ENCODE data around the gene UGP2. TPM values are rescaled to one million over a fixed set of nuclear protein-coding genes. Genes with fewer than 3 reads are reported as not detected.

UGP2 gene
- polyA plus RNA-seq, 3 donors from 2014 or later = 132 to 263 (median 151) TPM

DNA sequence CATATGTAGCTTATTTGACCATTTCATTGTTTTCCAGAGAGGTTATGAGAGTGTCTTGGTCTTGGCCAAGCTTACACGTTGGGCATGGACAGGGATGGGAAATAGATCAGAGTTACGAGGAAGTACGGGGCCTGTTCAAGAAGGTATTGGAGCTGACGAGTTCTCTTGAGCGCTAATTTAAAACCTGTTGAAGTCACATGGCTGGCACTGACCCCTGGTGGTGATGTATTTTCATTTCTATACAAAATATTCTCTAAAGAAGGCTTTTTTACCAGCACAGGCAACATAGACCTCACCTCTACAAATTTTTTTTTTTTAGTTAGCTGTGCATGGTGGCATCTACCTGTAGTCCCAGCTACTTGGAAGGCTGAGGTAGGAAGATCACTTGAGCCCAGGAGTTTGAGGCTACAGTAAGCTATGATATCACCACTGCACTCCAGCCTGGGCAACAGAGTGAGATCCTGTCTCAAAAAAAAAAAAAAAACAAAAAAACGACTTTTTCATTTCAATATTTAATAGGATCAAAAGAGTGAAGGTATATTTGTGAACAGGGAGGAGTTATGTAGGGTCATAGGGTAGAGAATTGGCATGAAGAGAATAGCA is 19.6 kb downstream of the UGP2 start:
- Mint-ChIP-seq H3K4me3 (no peak overlapping the region), H3K36me3 (peaks cover 4 to 12% (median 8%) of the 10 kb centered on the region in 3 donors), H3K9me3 (no peaks in the 10 kb centered on the region), H3K27me3 (ENCODE audit: low read depth in 3 of 3) (peaks cover 0 to 1% (median 0%) of the 10 kb centered on the region in 3 donors), H3K27ac (peak overlapping the region in 4 of 6 donors; percentile 20 to 79 (median 32)), H3K4me1 (peaks cover 24 to 38% of the 10 kb centered on the region in 2 donors)
- peak; percentile 51 to 60 (median 59) for DNase-seq

GRCh38 chr2:63862806-63863205 is 21.1 kb downstream of the UGP2 start:
- no peak overlapping the region for H3K4me3 Mint-ChIP-seq
- peaks cover 0 to 2% (median 0%) of the 10 kb centered on the region in 3 donors for H3K27me3 Mint-ChIP-seq (ENCODE audit: low read depth in 3 of 3)
- DNase-seq = no peak
- H3K36me3 Mint-ChIP-seq = peaks cover 4 to 12% (median 8%) of the 10 kb centered on the region in 3 donors
- H3K27ac Mint-ChIP-seq = peak overlapping the region in 2 of 6 donors; percentile 12 to 31
- no peaks in the 10 kb centered on the region for H3K9me3 Mint-ChIP-seq
- H3K4me1 Mint-ChIP-seq = peaks cover 19 to 37% of the 10 kb centered on the region in 2 donors

- Mint-ChIP-seq H3K4me1 (peaks cover 16 to 31% of the 10 kb centered on the region in 2 donors), H3K36me3 (peaks cover 3 to 12% (median 4%) of the 10 kb centered on the region in 3 donors), H3K9me3 (no peaks in the 10 kb centered on the region), H3K27me3 (ENCODE audit: low read depth in 3 of 3) (peaks cover 0 to 2% (median 0%) of the 10 kb centered on the region in 3 donors), H3K4me3 (no peak overlapping the region), H3K27ac (peak overlapping the region in 3 of 6 donors; percentile 31 to 85 (median 65))
- DNase-seq = no peak
These were observed 22.0 kb downstream of the UGP2 start for GRCh38 chr2:63863707-63864106.

- no peaks in the 10 kb centered on the region for H3K9me3 Mint-ChIP-seq
- peaks cover 17 to 31% of the 10 kb centered on the region in 2 donors for H3K4me1 Mint-ChIP-seq
- H3K36me3 Mint-ChIP-seq = peaks cover 0 to 9% (median 3%) of the 10 kb centered on the region in 3 donors
- no peak for DNase-seq
- no peak overlapping the region for H3K4me3 Mint-ChIP-seq
- peaks cover 0 to 3% (median 2%) of the 10 kb centered on the region in 3 donors for H3K27me3 Mint-ChIP-seq (ENCODE audit: low read depth in 3 of 3)
- peak overlapping the region; percentile 46 to 84 (median 72) for H3K27ac Mint-ChIP-seq
These were observed 23.6 kb downstream of the UGP2 start for GRCh38 chr2:63865159-63865799.

GRCh38 chr2:63866009-63866709 is 24.5 kb downstream of the UGP2 start:
- Mint-ChIP-seq H3K27me3 (ENCODE audit: low read depth in 3 of 3) (peaks cover 0 to 3% (median 2%) of the 10 kb centered on the region in 3 donors), H3K36me3 (peaks cover 0 to 9% (median 3%) of the 10 kb centered on the region in 3 donors), H3K9me3 (no peaks in the 10 kb centered on the region), H3K4me3 (peak overlapping the region in 4 of 5 donors; percentile 7 to 44 (median 19)), H3K27ac (peak overlapping the region; percentile 75 to 87 (median 81)), H3K4me1 (peaks cover 16 to 33% of the 10 kb centered on the region in 2 donors)
- DNase-seq = peak in 2 of 3 donors; percentile 14 to 29

GRCh38 chr2:63870679-63871078 is 29.0 kb downstream of the UGP2 start:
- H3K27me3 Mint-ChIP-seq (ENCODE audit: low read depth in 3 of 3) = peaks cover 2 to 3% (median 3%) of the 10 kb centered on the region in 3 donors
- no peak overlapping the region for H3K27ac Mint-ChIP-seq
- DNase-seq = no peak
- H3K4me3 Mint-ChIP-seq = no peak overlapping the region
- H3K9me3 Mint-ChIP-seq = no peaks in the 10 kb centered on the region
- peaks cover 0 to 5% (median 5%) of the 10 kb centered on the region in 3 donors for H3K36me3 Mint-ChIP-seq
- peaks cover 36 to 60% of the 10 kb centered on the region in 2 donors for H3K4me1 Mint-ChIP-seq

DNA sequence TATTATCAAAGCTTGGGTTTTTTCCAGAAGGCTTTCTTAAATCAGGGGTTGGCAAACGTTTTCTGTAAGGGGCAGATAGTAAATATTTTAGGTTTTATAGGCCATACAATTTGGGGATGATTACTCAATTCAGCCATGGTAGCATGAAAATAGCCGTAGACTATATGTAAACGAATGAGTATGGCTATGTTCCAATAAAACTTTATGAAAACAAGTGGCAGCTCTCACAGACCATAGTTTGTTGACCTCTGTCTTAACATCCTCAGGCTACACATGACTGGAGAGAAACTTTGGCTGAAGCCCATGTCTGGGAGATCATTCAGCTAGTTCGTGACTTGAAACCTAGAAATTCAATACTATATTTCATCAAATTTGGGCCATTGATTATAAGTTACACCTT is 30.2 kb downstream of the UGP2 start:
- no peak for DNase-seq
- H3K27ac Mint-ChIP-seq = peak overlapping the region in 1 of 6 donors; percentile 54
- no peak overlapping the region for H3K4me3 Mint-ChIP-seq
- peaks cover 37 to 60% of the 10 kb centered on the region in 2 donors for H3K4me1 Mint-ChIP-seq
- peaks cover 0 to 3% (median 3%) of the 10 kb centered on the region in 3 donors for H3K27me3 Mint-ChIP-seq (ENCODE audit: low read depth in 3 of 3)
- peaks cover 0 to 5% (median 5%) of the 10 kb centered on the region in 3 donors for H3K36me3 Mint-ChIP-seq
- no peaks in the 10 kb centered on the region for H3K9me3 Mint-ChIP-seq

- peaks cover 41 to 61% of the 10 kb centered on the region in 2 donors for H3K4me1 Mint-ChIP-seq
- no peak overlapping the region for H3K27ac Mint-ChIP-seq
- no peak overlapping the region for H3K4me3 Mint-ChIP-seq
- no peak for DNase-seq
- H3K36me3 Mint-ChIP-seq = peaks cover 0 to 5% (median 5%) of the 10 kb centered on the region in 3 donors
- peaks cover 0 to 3% (median 3%) of the 10 kb centered on the region in 3 donors for H3K27me3 Mint-ChIP-seq (ENCODE audit: low read depth in 3 of 3)
- no peaks in the 10 kb centered on the region for H3K9me3 Mint-ChIP-seq
These were observed 31.1 kb downstream of the UGP2 start for GRCh38 chr2:63872571-63873328.

- peak overlapping the region; percentile 59 to 90 (median 75) for H3K27ac Mint-ChIP-seq
- H3K27me3 Mint-ChIP-seq (ENCODE audit: low read depth in 3 of 3) = peaks cover 0 to 3% (median 0%) of the 10 kb centered on the region in 3 donors
- DNase-seq = no peak
- no peak overlapping the region for H3K4me3 Mint-ChIP-seq
- H3K4me1 Mint-ChIP-seq = peaks cover 41 to 68% of the 10 kb centered on the region in 2 donors
- H3K36me3 Mint-ChIP-seq = peaks cover 0 to 5% (median 5%) of the 10 kb centered on the region in 3 donors
- H3K9me3 Mint-ChIP-seq = no peaks in the 10 kb centered on the region
These were observed 32.8 kb downstream of the UGP2 start for GRCh38 chr2:63874204-63875130.

GRCh38 chr2:63875131-63875527 is 33.4 kb downstream of the UGP2 start:
- Mint-ChIP-seq H3K9me3 (no peaks in the 10 kb centered on the region), H3K27me3 (ENCODE audit: low read depth in 3 of 3) (peaks cover 0 to 3% (median 1%) of the 10 kb centered on the region in 3 donors), H3K27ac (peak overlapping the region; percentile 60 to 90 (median 75)), H3K36me3 (peaks cover 0 to 5% (median 5%) of the 10 kb centered on the region in 3 donors), H3K4me1 (peaks cover 43 to 69% of the 10 kb centered on the region in 2 donors), H3K4me3 (peak overlapping the region in 3 of 5 donors; percentile 4 to 18 (median 6))
- DNase-seq = no peak

DNA sequence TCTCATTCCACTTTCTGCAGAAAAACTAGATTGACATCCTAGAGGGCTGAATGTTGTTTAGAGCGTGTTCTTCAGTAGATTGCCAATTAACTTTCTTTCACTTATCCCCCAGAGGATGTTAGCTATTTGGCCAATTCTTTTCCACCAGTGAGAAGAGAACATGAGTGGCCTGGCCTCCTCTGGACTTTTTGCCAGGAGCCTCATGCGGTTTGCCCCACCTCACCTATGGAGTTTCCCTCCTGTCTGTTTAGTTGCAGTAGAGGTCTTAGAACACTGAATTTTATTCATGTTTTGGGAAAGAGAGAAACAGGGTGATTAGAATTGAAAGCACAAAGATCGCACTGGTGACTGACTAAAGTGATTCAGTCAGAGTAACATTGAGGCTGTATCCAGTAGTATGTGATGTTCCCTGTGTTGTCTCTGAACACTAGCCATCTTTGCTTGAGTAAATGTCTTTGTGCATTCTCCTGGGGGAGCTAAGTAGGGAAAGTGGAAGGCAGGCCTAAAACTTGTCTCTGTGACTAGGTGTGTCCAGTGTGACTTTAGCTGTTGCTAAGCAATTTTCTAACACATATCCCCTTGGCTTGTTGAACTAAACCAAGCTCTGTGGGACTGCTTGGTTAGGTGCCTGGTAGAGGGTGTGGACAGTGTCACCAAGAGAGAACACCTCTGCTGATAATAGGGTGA is 34.0 kb downstream of the UGP2 start:
- no peaks in the 10 kb centered on the region for H3K9me3 Mint-ChIP-seq
- peak overlapping the region in 4 of 5 donors; percentile 4 to 42 (median 20) for H3K4me3 Mint-ChIP-seq
- peak in 1 of 3 donors; percentile 12 for DNase-seq
- H3K4me1 Mint-ChIP-seq = peaks cover 48 to 71% of the 10 kb centered on the region in 2 donors
- peak overlapping the region; percentile 43 to 90 (median 75) for H3K27ac Mint-ChIP-seq
- peaks cover 0 to 5% (median 5%) of the 10 kb centered on the region in 3 donors for H3K36me3 Mint-ChIP-seq
- peaks cover 0 to 3% (median 2%) of the 10 kb centered on the region in 3 donors for H3K27me3 Mint-ChIP-seq (ENCODE audit: low read depth in 3 of 3)

DNA sequence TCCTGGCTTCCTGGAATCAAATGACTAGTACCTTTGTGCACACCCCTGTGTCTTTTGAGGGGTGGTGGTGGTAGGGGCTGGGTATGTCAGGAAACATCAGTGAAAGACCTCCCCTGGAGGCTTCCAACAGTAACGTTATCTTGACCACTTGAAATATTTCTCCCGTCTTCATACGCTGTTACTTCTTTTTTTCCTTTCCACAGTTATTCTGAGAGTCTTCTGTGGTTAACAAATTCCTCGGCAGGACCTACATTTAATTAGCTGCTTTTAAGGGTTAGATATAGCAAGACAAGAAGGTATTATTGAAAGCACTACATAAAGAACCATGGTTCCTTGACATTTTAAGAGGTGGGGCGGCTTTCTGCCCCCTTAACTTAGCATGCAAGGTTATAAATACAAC is 34.6 kb downstream of the UGP2 start:
- H3K36me3 Mint-ChIP-seq = peaks cover 0 to 5% (median 5%) of the 10 kb centered on the region in 3 donors
- no peaks in the 10 kb centered on the region for H3K9me3 Mint-ChIP-seq
- DNase-seq = no peak
- peaks cover 54 to 76% of the 10 kb centered on the region in 2 donors for H3K4me1 Mint-ChIP-seq
- H3K27me3 Mint-ChIP-seq (ENCODE audit: low read depth in 3 of 3) = peaks cover 0 to 3% (median 2%) of the 10 kb centered on the region in 3 donors
- H3K27ac Mint-ChIP-seq = peak overlapping the region; percentile 43 to 90 (median 74)
- peak overlapping the region in 4 of 5 donors; percentile 7 to 57 (median 32) for H3K4me3 Mint-ChIP-seq
